K562 (cell line): ENCODE data around the gene STK25. TPM values are rescaled to one million over a fixed set of nuclear protein-coding genes. Genes with fewer than 3 reads are reported as not detected.

ENCODE experiments used
- ATAC-seq: fragments of 200-7000 bp; cut with Tn5 transposase; 3 replicates; pipeline ENCODE4 v1.9.1; 2020; ENCODE audit warnings: moderate library complexity
- BruUV-seq: library from RNA; stranded (reverse); fragments of 400-500 nt; replicated peaks from 2 replicates; lab custom pipeline; 2021; lab: Mats Ljungman, UMichigan
- CTCF ChIA-PET: fragments of 300-600 bp; formaldehyde crosslinking; extraction: SDS; loops from one replicate; lab custom pipeline; 2021; ENCODE audit warnings: low intra/inter-chr PET ratio; lab: Yijun Ruan, JAX
- POLR2A ChIA-PET: fragments of 300-600, 350-650 bp; sonication (Branson Sonifier 250); formaldehyde crosslinking; extraction: SDS; loops from one replicate; lab custom pipeline; 2021; ENCODE audit warnings: antibody characterized with exemption, inconsistent platforms; lab: Yijun Ruan, JAX
- DNase-seq, 4 experiments: peaks; one replicate each; pipeline versions ENCODE4 v3.0.0 to v3.0.0-alpha.2; 2011 to 2018; ENCODE audit warnings: low spot score in 3 of 4, mixed read lengths in 3 of 4; ENCODE audit errors: extremely low read depth in 1 of 4
- FAIRE-seq: peaks from 2 replicates; lab custom pipeline; 2011; peaks lifted over from hg19 to GRCh38; lab: Jason Lieb, UNC
- H2AFZ ChIP-seq: 2 replicates; pipeline ENCODE4 v1.6.0; 2011; ENCODE audit warnings: low read depth, low read length, control low read depth, inconsistent platforms
- H3K27ac ChIP-seq: fragments of 200-600 bp; 3 replicates; pipeline ENCODE4 v1.8.0; 2011; ENCODE audit warnings: low read depth, mild to moderate bottlenecking, control low read depth, inconsistent platforms, low read length, moderate library complexity, mixed read lengths; ENCODE audit errors: extremely low read depth
- H3K27me3 ChIP-seq, 2 experiments: fragments of 300-600 bp in 1 of 2; 2 replicates in 1 of 2; 3 replicates in 1 of 2; pipeline versions ENCODE4 v1.6.0 to v1.8.0; 2011; ENCODE audit warnings: inconsistent platforms in 2 of 2, low read length in 2 of 2, mild to moderate bottlenecking in 1 of 2, mixed read lengths in 1 of 2, moderate library complexity in 1 of 2; ENCODE audit not compliant: control insufficient read depth in 2 of 2, insufficient read depth in 2 of 2
- H3K36me3 ChIP-seq: fragments of 300-600 bp; 3 replicates; pipeline ENCODE4 v1.8.0; 2011; ENCODE audit warnings: mild to moderate bottlenecking, low read length, inconsistent platforms; ENCODE audit not compliant: control insufficient read depth, insufficient read depth
- H3K4me1 ChIP-seq, 2 experiments: fragments of 200-600 bp in 1 of 2; replicated peaks in 1 of 2; 2 replicates in 1 of 2; 3 replicates in 1 of 2; pipeline versions ENCODE4 v1.5.1 to v1.8.0; 2011; ENCODE audit warnings: inconsistent platforms in 2 of 2, low read length in 2 of 2, mild to moderate bottlenecking in 1 of 2, mixed read lengths in 1 of 2, moderate library complexity in 1 of 2; ENCODE audit not compliant: control insufficient read depth in 2 of 2, insufficient read depth in 2 of 2
- H3K4me2 ChIP-seq: 2 replicates; pipeline ENCODE4 v1.6.1; 2011; ENCODE audit warnings: low read length, control low read depth, inconsistent platforms, mixed read lengths; ENCODE audit not compliant: insufficient read depth
- H3K4me3 ChIP-seq: fragments of 200-600 bp; sonication (generic), shearing (Covaris generic); 2 replicates; pipeline ENCODE4 v1.5.1; 2016; ENCODE audit warnings: control low read depth, inconsistent platforms
- H3K79me2 ChIP-seq: fragments of 200-600 bp; 3 replicates; pipeline ENCODE4 v1.8.0; 2011; ENCODE audit warnings: low read length, inconsistent platforms; ENCODE audit not compliant: control insufficient read depth, insufficient read depth
- H3K9ac ChIP-seq, 2 experiments: 2 replicates each; pipeline versions ENCODE4 v1.6.0 to v1.6.1; 2011; ENCODE audit warnings: low read depth in 2 of 2, low read length in 2 of 2, control low read depth in 1 of 2, inconsistent platforms in 1 of 2, mild to moderate bottlenecking in 1 of 2, mixed read lengths in 1 of 2; ENCODE audit not compliant: insufficient read depth in 1 of 2
- H3K9me1 ChIP-seq: one replicate; pipeline ENCODE4 v1.6.0; 2011; ENCODE audit warnings: inconsistent platforms, mild to moderate bottlenecking, low read length, moderate library complexity; ENCODE audit not compliant: control insufficient read depth, insufficient read depth
- H3K9me3 ChIP-seq: replicated peaks from 2 replicates; pipeline ENCODE4 v1.5.1; 2011; ENCODE audit warnings: low read depth, low read length, inconsistent platforms; ENCODE audit not compliant: control insufficient read depth, insufficient read depth
- H4K20me1 ChIP-seq: replicated peaks from 2 replicates; pipeline ENCODE4 v1.6.1; 2011; ENCODE audit warnings: low read length, inconsistent platforms, mixed read lengths; ENCODE audit not compliant: control insufficient read depth, insufficient read depth
- ADNP ChIP-seq: fragments of 200-800 bp; sonication (Bioruptor generic); IDR thresholded peaks from 2 replicates; pipeline ENCODE4 v1.6.1; 2016; ENCODE audit warnings: missing genetic modification characterization, missing compliant biosample characterization
- ARID1B ChIP-seq: fragments of 450-650 bp; IDR thresholded peaks from 2 replicates; pipeline ENCODE4 v1.6.1; 2016; ENCODE audit warnings: antibody characterized with exemption, mild to moderate bottlenecking, inconsistent platforms
- EWSR1 ChIP-seq: fragments of 450-650 bp; IDR thresholded peaks from 2 replicates; pipeline ENCODE4 v1.6.1; 2018; ENCODE audit warnings: borderline replicate concordance, mild to moderate bottlenecking, low read depth, moderate library complexity; ENCODE audit not compliant: partially characterized antibody
- NR3C1 ChIP-seq: sonication (generic); formaldehyde crosslinking; IDR thresholded peaks from 2 replicates; pipeline ENCODE4 v1.8.1; 2022; ENCODE audit warnings: missing genetic modification reagents
- PHF20 ChIP-seq: fragments of 450-650 bp; IDR thresholded peaks from 2 replicates; pipeline ENCODE4 v1.6.1; 2018; ENCODE audit not compliant: partially characterized antibody
- SIN3B ChIP-seq: fragments of 450-650 bp; IDR thresholded peaks from 2 replicates; pipeline ENCODE4 v1.6.1; 2017; ENCODE audit warnings: low read depth, mild to moderate bottlenecking, moderate library complexity
- ZEB2 ChIP-seq: fragments of 450-650 bp; IDR thresholded peaks from 2 replicates; pipeline ENCODE4 v1.6.1; 2016
- ZNF143 ChIP-seq: sonication (generic); formaldehyde crosslinking; IDR thresholded peaks from 2 replicates; pipeline ENCODE4 v1.9.0; 2022; ENCODE audit warnings: mild to moderate bottlenecking, missing genetic modification reagents
- ZNF197 ChIP-seq: fragments of 200-800 bp; sonication (Bioruptor generic); IDR thresholded peaks from 2 replicates; pipeline ENCODE4 v1.6.1; 2016; ENCODE audit warnings: low read depth, missing genetic modification characterization, missing compliant biosample characterization
- WGBS: fragments of 100-300 bp; shearing (Covaris generic); methylation state at CpG from one replicate; pipeline ENCODE4 v1.1.6; 2016; ENCODE audit warnings: low coverage, mixed read lengths; ENCODE audit not compliant: insufficient coverage; ENCODE audit errors: missing lambda C conversion rate; 5-methylcytosine and 5-hydroxymethylcytosine counted together
- in situ Hi-C: fragments of 300-500 bp; cut with MboI; formaldehyde crosslinking; loops from 4 replicates; pipeline ENCODE4 v1.15.0; 2018; ENCODE audit warnings: inconsistent platforms, mixed read lengths
- intact Hi-C: fragments of 100-400 bp; cut with micrococcal nuclease; formaldehyde crosslinking; loops from 2 replicates; pipeline ENCODE4 v1.14.2; 2022
- polyA plus RNA-seq, 8 experiments: library from polyadenylated mRNA; depleted of rRNA in 4 of 8; stranded (reverse) in 5 of 8; unstranded in 3 of 8; fragments of >200 nt; fragmentation: Nextera tagmentation in 2 of 8; fragmentation: Illumina TruSeq in 1 of 8; extraction: Ambion mirVana in 2 of 8; extraction: Trizol in 1 of 8; gene quantifications; 2 replicates each; pipeline versions ENCODE4 v1.2.1 to v1.2.3, GENCODE V29; 2011 to 2014; ENCODE audit warnings: inconsistent platforms in 1 of 8, missing spikeins in 1 of 8
- total RNA-seq, 7 experiments: library from RNA; depleted of rRNA in 6 of 7; stranded (reverse); fragments of >200 nt in 6 of 7; fragmentation: Illumina TruSeq in 2 of 7; extraction: Trizol in 2 of 7; gene quantifications; 2 replicates each; pipeline versions ENCODE4 v1.2.1 to v1.2.3, GENCODE V29; 2011 to 2021; ENCODE audit warnings: low replicate concordance in 1 of 7
- TF ChIP-seq, protein P1 (sequence below): sonication (generic); formaldehyde crosslinking; IDR thresholded peaks from 2 replicates; pipeline ENCODE4 v1.8.0; 2023; ENCODE audit warnings: missing genetic modification reagents, mild to moderate bottlenecking, borderline replicate concordance

STK25 gene
- total and polyA plus RNA-seq, 9 of the 15 experiments (the other 6 are each of a cell fraction or from before 2014, with no cell fraction given): 5.4 to 177 (median 116) TPM

- H3K9me1 ChIP-seq: no peaks in the 10 kb centered on the region
- TF ChIP-seq ZEB2 (no peak), ADNP (0 out of 2 replicates have a peak, but pooled peaks have one; percentile 41), PHF20 (peak; percentile 82)
- TF ChIP-seq, all 486 proteins: peak for 2
- ChIA-PET POLR2A (no interaction called here), CTCF (no interaction called here)
- in situ Hi-C loops (no loop called here), intact Hi-C loops (no loop called here)
- Histone ChIP-seq H3K9ac (no peak overlapping the region), H3K4me1 (no peaks in the 10 kb centered on the region), H2AFZ (no peak overlapping the region), H4K20me1 (no peaks in the 10 kb centered on the region), H3K27me3 (no peaks in the 10 kb centered on the region), H3K4me3 (no peak overlapping the region), H3K36me3 (no peaks in the 10 kb centered on the region), H3K27ac (no peak overlapping the region), H3K4me2 (no peak overlapping the region), H3K9me3 (no peaks in the 10 kb centered on the region; the same call in 1 of the 2 replicates), H3K79me2 (no peaks in the 10 kb centered on the region)
- WGBS: no CpG with 5 or more reads among the region's 3 CpGs
- no TSS peak for BruUV-seq
- DNase-seq (no peak), ATAC-seq (no peak), FAIRE-seq (peak; percentile 64)
Measured at GRCh38 chr2:241516520-241516965, 8.2 kb upstream of the STK25 start.

DNA sequence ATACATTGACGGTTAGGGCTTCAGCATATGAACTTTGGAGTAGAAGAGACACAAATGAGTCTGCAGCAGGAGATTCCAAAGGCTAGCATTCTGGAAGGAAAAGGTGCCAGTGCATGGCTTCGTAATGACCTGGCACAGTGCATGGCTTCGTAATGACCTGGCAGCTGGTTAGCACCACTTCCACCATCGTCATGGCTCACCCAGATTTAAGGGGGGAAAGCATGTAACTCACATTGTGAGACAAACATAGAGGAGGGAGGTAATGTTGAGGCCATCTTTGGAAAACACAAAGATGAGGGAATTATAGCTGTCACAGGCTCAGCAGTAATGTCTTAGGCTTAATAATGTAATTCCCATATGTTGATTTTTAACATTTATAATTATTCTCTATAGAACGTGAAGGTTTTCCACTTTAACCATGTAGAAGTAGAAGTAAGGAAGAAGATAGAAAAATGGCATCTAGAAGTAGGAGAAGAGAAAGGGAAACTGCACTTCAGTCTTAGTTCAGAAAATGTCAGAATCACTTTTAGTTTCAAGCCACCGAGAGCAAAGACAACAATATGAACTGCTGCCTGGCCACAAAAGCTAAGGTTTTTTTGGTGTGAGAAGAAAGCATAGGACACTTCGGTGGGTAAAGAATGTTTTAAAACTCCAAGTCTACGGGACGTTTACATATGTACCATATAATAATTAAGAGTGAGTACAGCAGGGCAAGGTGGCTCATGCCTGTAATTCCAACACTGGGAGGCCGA, 6.8 kb upstream of the STK25 start:
- Histone ChIP-seq H3K36me3 (no peaks in the 10 kb centered on the region), H3K4me3 (no peak overlapping the region), H3K4me2 (no peak overlapping the region), H3K27me3 (no peaks in the 10 kb centered on the region), H4K20me1 (no peaks in the 10 kb centered on the region), H3K4me1 (no peaks in the 10 kb centered on the region), H2AFZ (peak overlapping the region; percentile 65), H3K9ac (no peak overlapping the region), H3K27ac (peak overlapping the region; percentile 32; the same call in 1 of the 3 replicates), H3K79me2 (no peaks in the 10 kb centered on the region), H3K9me1 (no peaks in the 10 kb centered on the region), H3K9me3 (no peaks in the 10 kb centered on the region; the same call in 1 of the 2 replicates)
- ChIA-PET POLR2A (interaction anchor here (0.6 to 0.9 kb wide), 3 partner anchors 9 to 93 kb away, joined by 3 read pairs; no protein-coding TSS in a partner anchor), CTCF (no interaction called here)
- no peak for DNase-seq
- BruUV-seq: no TSS peak
- intact Hi-C loops: no loop called here
- in situ Hi-C loops: no loop called here
- no peak; the same call in 2 of the 3 replicates for ATAC-seq
- no peak for FAIRE-seq
- 46% methylated on average over 8 of the region's 10 CpGs for WGBS
- TF ChIP-seq, protein P1, sequence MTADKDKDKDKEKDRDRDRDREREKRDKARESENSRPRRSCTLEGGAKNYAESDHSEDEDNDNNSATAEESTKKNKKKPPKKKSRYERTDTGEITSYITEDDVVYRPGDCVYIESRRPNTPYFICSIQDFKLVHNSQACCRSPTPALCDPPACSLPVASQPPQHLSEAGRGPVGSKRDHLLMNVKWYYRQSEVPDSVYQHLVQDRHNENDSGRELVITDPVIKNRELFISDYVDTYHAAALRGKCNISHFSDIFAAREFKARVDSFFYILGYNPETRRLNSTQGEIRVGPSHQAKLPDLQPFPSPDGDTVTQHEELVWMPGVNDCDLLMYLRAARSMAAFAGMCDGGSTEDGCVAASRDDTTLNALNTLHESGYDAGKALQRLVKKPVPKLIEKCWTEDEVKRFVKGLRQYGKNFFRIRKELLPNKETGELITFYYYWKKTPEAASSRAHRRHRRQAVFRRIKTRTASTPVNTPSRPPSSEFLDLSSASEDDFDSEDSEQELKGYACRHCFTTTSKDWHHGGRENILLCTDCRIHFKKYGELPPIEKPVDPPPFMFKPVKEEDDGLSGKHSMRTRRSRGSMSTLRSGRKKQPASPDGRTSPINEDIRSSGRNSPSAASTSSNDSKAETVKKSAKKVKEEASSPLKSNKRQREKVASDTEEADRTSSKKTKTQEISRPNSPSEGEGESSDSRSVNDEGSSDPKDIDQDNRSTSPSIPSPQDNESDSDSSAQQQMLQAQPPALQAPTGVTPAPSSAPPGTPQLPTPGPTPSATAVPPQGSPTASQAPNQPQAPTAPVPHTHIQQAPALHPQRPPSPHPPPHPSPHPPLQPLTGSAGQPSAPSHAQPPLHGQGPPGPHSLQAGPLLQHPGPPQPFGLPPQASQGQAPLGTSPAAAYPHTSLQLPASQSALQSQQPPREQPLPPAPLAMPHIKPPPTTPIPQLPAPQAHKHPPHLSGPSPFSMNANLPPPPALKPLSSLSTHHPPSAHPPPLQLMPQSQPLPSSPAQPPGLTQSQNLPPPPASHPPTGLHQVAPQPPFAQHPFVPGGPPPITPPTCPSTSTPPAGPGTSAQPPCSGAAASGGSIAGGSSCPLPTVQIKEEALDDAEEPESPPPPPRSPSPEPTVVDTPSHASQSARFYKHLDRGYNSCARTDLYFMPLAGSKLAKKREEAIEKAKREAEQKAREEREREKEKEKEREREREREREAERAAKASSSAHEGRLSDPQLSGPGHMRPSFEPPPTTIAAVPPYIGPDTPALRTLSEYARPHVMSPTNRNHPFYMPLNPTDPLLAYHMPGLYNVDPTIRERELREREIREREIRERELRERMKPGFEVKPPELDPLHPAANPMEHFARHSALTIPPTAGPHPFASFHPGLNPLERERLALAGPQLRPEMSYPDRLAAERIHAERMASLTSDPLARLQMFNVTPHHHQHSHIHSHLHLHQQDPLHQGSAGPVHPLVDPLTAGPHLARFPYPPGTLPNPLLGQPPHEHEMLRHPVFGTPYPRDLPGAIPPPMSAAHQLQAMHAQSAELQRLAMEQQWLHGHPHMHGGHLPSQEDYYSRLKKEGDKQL (CRISPR knock-in tag): no peak
- TF ChIP-seq ZNF143 (CRISPR knock-in tag) (no peak), NR3C1 (CRISPR knock-in tag) (no peak), EWSR1 (no peak), ARID1B (no peak), ZNF197 (CRISPR knock-in tag) (no peak), SIN3B (no peak)
